ENCODE results near the gene PHKG2. TPM values are rescaled to one million over a fixed set of nuclear protein-coding genes. Genes with fewer than 3 reads are reported as not detected.

PHKG2 gene
- polyA plus RNA-seq, 10 donors = 8.3 to 15.3 (median 11.9) TPM

DNA sequence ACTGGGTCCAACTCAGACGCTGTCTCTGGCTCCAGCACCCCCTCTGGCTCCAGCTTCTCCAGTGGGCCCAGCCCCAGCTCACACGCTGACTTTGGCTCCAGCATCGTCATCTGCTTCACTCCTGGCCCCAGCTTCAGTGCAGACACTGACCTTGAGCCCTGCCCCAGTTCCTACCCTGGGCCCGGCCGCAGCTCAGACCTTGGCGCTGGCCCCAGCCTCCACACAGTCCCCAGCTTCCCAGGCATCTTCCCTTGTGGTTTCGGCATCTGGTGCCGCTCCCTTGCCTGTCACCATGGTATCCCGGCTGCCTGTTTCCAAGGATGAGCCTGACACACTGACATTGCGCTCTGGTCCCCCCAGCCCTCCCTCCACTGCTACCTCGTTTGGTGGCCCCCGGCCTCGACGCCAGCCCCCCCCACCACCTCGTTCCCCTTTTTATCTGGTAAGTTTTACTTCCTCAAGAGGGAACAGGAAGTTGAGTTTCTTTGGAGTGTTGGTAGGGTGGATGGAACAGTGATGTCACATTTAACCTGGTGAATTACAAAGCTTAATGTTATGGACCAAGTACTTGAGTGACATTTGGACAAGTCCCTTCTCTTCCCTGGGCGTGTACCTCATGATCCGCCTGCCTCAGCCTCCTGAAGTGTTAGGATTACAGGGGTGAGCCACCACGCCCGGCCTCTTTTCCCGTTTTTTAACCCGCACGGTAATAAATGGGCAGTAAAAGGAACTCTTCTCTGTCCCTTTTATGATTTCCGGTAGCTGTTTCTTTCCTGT lies 23.4 kb upstream of the PHKG2 start:
- DNase-seq = peak in 1 of 3 donors; percentile 38

DNA sequence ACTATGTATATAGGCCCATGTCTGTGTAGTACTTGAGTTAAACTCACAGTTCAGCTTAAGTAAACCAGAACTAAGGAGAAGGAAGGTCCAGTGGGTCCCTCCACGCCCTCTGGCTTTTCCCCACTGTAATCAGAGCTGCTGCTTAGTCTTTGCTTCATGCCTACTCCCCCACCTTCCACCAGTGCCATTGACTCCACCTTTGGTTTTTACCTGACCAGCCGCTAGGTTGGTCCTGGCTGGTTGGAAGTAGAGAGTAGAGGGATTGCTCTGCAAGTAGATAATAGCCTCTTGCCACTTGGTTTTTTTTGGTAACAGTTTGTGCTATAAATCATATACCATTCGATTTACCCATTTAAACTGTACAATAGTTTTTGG lies 22.8 kb upstream of the PHKG2 start:
- DNase-seq = no peak

DNA sequence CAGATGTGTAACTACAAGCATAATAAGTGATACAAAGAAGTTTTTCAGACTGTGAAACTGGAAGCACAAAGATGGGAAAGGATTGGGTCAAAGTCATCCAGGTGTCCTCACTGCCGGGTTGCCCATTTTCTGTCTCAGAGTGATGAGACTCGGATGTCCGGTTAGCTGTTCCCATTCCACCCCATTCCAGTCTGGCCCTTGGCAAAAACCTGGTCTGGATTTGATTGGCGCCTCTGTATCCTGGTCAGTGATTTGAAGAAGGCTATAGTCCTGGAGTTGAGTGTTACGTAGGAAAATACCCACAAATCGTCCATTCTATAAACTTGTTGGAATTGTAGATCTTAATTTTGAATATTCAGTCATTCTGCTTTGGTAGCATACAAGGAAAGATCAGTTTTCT lies 19.9 kb upstream of the PHKG2 start:
- no peak for DNase-seq

DNA sequence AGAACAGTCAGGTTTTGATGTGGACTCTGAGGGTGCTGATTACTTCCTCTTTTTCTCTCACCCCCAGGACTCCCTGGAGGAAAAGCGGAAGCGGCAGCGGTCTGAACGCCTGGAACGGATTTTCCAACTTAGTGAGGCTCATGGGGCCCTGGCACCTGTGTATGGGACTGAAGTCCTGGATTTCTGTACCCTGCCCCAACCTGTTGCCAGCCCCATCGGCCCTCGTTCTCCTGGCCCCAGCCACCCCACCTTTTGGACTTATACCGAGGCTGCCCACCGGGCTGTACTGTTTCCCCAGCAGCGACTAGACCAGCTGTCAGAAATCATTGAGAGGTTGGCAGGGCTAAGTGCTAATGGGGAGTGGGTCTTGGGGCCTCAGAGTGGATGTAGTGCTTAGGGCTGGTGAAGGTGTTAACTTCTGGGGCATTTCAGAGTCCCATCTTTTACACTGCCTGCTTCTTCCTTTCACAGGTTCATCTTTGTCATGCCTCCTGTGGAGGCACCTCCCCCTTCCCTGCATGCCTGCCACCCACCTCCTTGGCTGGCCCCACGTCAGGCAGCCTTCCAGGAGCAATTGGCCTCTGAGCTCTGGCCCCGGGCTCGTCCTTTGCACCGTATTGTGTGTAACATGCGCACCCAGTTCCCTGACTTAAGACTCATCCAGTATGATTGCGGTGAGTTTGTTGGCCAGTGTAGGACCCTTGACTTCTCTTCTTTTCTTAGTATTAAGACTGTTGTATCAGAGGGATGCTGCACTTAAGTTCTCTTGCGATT lies 19.1 kb upstream of the PHKG2 start:
- DNase-seq = no peak

DNA sequence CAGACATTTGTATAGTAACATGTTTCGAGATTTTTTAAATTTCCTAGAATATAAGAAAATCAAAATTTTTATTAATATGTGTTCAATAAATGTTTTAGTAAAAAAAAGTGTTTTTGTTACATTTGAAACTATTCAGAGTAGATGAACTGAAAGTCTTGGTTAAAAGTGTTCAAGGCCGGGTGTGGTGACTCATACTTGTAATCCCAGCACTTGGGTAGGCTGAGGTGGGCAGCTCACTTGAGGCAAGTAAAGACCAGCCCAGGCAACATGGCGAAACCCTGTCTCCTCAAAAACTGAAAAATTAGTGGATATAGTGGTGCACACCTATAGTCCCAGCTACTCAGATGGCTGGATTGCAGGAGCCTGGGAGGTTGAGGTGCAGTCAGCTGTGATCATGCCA lies 16.8 kb upstream of the PHKG2 start:
- DNase-seq = no peak

DNA sequence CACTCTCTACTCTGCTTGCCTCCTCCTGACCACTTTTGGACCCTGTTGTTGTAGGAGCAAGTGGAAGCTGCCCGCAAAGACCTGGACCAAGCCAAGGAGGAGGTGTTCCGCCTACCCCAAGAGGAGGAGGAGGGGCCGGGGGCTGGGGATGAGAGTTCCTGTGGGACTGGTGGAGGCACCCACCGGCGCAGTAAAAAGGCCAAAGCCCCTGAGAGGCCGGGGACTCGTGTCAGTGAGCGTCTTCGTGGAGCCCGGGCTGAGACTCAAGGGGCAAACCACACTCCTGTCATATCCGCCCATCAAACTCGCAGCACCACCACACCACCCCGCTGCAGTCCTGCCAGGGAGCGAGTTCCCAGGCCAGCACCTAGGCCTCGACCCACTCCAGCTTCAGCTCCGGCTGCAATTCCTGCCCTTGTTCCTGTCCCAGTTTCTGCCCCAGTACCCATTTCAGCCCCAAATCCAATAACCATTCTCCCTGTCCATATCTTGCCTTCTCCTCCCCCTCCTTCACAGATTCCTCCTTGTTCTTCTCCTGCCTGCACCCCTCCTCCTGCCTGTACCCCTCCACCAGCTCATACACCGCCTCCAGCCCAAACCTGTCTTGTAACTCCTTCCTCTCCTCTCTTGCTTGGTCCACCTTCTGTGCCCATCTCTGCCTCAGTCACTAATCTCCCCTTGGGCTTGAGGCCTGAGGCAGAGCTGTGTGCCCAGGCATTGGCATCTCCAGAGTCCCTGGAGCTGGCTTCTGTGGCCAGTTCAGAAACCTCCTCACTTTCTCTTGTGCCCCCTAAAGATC lies 11.0 kb upstream of the PHKG2 start:
- no peak for DNase-seq

DNA sequence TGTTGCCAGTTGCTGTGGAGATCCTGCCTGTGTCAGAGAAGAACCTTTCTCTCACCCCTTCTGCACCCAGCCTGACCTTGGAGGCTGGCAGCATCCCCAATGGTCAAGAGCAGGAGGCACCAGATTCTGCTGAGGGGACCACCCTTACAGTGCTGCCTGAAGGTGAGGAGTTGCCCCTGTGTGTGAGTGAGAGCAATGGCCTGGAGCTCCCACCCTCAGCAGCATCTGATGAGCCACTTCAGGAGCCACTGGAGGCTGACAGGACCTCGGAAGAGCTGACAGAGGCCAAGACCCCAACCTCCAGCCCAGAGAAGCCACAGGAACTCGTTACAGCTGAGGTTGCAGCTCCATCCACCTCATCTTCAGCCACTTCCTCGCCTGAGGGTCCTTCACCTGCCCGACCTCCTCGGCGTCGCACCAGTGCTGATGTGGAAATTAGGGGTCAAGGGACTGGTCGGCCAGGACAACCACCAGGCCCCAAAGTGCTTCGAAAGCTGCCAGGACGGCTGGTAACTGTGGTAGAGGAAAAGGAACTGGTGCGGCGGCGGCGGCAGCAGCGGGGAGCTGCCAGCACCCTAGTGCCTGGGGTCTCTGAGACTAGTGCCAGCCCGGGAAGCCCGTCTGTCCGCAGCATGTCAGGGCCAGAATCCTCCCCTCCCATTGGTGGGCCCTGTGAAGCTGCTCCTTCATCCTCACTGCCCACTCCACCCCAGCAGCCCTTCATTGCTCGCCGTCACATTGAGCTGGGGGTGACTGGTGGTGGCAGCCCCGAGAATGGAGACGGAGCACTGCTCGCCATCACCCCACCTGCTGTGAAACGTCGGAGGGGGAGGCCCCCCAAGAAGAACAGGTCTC lies 10.2 kb upstream of the PHKG2 start:
- no peak for DNase-seq

DNA sequence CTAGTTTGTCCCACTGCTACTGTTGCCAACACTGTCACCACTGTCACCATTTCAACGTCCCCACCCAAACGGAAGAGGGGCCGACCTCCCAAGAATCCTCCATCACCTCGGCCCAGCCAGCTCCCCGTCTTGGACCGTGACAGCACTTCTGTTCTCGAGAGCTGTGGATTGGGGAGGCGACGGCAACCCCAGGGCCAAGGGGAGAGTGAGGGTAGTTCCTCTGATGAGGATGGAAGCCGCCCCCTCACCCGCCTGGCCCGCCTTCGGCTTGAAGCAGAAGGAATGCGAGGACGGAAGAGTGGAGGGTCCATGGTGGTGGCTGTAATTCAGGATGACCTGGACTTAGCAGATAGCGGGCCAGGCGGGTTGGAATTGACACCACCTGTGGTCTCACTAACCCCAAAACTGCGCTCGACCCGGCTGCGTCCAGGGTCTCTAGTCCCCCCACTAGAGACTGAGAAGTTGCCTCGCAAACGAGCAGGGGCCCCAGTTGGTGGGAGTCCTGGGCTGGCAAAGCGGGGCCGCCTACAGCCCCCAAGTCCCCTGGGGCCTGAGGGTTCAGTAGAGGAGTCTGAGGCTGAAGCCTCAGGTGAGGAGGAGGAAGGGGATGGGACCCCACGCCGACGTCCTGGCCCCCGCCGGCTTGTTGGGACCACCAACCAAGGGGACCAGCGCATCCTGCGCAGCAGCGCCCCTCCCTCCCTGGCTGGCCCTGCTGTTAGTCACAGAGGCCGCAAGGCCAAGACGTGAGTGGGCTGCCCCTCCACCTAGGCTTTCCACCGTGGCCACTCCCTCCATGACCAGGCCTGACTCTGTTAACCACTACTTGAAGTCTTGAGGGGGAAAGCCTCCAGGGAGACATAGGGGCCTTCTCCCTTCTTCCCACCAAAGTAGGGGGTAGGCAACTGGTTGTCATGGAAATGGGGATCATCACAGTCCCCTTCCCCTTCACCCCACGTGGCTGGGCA lies 9.0 kb upstream of the PHKG2 start:
- DNase-seq = no peak

DNA sequence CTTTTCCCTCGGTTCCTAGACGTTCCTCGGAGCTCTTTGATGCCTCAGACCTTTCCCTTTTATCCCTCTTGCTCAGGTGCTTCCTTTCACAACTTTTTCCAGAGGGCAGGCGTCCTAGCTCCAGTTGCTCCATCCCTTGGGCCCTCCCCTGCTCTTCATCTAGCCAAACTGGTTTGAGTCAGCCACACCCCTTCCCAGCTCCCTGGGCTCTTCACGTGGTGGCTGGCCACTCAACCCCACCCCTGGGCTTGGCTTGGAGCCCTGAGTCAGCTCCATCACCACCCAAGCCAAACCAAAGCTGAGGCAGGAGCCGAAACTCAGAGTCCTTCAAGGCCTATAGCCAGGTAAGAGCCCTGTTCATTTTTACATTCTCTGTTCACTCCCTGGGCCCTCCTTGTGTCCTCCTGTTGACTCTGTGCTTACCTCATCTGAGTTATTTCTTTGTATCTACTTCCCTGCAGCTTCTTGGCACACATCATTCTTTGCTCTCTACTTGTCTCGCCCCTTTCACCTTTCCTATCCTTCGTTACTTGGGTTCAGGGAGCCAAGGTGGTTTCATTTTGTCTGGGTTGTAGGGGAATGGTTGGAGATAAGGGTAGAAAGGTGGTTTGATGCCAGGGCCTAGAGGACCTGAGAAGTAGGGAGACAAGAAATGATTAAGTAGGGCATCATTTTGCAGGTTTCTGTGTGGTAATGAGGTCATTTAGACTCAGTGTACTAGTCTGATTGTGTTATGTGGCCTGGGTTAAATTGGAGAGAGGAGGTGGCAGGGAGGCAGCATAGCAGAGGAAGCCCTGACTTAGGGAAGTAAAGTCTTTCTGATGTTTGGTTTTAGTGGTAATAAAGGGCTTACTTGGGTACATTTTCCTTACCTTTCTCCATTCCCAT lies 7.6 kb upstream of the PHKG2 start:
- peak in 1 of 3 donors; percentile 40 for DNase-seq

DNA sequence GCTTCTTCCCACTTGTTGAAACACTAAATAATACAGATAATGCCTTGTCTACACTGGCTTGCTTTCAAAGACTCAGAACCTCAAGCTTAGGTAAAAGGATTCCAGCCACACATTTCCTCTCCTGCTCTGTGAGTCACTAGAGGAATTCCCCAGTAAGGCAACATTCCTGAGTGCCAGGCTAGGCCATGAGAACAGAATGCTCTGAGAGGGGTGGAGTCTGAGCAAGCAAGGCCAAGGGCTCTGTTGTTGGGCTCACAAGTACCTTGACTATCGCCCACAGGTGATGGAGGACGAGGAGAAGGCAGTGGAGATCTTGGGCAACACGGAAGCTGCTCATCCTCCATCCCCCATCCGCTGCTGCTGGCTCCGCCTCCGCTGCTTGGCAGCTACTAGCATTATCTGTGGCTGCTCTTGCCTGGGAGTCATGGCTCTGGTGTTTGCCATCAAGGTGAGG lies 6.7 kb upstream of the PHKG2 start:
- peak in 1 of 3 donors; percentile 47 for DNase-seq

DNA sequence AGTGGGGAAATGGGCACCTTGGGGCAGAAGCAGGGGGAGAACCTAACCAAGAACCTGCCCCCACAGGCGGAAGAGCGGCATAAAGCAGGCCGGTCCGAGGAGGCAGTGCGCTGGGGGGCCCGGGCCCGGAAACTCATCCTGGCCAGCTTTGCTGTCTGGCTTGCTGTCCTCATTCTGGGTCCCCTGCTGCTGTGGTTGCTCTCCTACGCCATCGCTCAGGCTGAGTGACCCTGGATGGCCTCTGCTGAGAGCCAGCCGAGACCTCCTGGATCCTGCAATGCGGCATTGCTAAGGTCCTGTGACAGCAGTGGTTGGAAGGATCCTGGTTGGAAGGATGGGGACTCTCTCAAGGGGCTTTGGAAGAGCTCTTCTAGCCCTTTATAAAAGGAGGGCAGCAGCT lies 4.5 kb upstream of the PHKG2 start:
- DNase-seq = peak in 2 of 3 donors; percentile 60 to 80

DNA sequence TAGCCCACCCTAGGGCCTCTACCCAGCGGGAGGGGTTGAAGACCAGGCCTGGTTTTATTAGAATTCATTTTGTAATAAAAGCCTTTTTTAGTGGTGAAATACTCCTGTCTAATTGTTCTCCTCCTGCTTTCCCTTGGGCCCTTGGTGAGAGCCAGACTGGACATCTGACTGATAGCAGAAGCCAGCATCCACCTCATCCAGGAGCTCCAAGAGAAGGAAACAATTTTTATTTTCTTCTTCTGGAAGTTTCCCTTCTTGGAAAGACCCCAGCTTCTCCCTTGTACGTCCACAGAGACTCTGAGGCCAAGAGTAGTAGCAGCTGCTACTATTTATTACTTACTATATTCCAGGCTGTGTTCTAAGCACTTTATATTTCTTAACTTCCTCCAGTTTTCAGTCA lies 4.0 kb upstream of the PHKG2 start:
- peak; percentile 79 to 93 (median 81) for DNase-seq

DNA sequence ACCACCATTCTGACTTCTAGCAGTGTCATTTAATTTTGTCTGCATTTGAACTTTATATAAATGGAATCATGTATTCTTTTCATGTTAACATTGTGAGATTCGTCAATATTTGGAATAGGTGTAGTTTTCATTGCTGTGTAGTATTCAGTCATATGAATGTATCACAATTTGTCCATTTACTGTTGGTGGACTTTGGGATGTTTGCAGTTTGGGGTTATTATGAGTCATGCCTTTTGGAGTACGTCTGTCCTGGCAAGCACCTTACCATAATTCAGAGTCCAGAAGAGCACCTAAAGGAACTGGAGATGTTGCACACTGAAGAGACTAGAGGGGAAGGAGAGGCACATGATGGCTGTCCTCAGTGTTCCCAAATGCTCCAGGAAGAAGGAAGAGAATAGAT lies 3.1 kb upstream of the PHKG2 start:
- DNase-seq = no peak

DNA sequence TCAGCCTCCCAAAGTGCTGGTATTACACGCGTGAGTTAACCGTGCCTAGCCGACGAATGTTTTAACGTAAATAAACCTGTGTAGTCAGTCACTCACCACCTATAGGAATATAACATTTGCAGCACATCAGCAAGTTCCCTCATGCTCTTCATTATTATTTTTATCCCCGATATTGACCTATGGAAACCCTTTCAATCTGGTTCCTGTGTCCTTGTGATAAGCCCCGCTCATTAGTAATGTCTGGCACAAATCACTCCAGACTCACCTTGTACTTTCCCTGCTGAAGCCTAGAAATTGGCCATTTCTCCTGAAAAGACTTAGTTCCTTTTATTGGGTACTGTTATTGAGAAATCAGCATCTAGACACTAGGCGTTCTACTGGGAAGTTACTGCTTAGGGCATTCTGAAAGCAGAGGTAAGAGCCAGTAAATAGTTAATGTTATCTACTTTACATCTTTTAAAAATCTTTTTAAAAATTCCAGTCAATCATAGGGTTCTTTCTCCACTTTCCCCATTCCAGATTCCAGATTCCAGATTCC lies 1.5 kb upstream of the PHKG2 start:
- no peak for DNase-seq

DNA sequence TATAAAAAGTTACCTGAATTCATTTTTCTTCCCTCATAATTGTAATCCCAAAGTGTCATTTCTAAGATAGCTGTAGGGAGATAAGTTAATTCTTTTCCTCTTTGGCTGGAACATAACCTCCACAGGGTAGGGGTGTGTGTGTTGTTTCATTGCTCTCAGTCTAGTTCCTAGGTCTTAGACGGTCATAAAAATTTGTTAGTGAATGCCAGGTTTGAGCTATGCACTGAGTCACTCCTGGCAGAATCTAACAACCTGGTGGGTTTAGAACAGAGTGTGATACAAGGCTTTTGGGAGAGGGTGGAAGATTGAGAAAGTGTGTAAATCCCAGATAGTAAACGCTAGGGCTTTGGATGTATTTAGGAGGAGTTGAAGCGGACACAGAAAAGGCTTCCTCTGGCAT lies 894 bp upstream of the PHKG2 start:
- no peak for DNase-seq

DNA sequence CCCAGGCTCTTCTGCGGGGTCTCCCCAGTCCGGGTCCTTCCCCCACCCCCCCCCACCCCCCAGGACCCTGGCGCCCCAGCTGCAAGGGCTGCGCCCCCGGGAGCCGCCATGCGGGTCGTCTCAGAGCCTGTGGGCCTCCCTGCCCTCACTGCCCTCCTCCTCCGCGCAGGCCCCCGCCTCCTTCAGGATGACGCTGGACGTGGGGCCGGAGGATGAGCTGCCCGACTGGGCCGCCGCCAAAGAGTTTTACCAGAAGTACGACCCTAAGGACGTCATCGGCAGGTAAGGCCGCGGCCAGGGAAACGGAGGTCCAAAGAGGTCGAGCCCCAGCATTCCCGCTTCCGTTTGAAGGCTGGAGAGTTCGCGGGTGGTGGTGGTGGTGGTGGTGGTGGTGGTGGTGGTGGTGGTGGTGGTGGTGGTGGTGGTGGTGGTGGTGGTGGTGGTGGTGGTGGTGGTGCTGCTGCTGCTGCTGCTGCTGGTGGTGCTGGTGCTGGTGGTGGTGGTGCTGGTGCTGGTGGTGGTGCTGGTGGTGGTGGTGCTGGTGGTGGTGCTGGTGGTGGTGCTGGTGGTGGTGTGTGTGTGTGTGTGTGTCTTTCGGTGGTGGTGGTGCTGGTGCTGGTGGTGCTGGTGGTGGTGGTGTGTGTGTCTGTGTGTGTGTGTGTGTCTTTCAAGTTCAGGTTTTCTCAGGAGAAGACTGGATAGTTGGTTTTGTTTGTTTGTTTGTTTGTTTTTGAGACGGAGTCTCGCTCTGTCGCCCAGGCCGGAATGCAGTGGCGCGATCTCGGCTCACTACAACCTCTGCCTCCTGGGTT lies 615 bp downstream of the PHKG2 start:
- no peak for DNase-seq

DNA sequence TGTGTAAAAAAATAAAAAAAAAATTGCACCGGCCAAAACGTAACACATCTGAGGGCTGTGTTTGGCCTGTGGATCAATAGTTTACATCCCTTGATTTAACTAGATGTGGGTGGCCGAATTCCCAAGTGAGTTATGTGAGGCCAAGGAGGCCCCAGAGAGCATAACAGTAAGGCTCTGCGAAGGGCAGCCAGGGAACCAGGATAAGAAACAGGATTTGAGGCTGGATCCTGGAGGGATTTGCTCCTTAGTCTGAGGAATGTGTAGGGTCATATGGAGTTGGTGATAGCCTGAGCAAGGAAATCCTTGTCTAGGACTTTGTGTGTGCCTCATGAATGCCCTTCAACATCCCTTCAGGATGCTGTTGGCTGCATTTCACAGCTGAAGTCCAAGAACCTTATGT lies 2.0 kb downstream of the PHKG2 start:
- no peak for DNase-seq

DNA sequence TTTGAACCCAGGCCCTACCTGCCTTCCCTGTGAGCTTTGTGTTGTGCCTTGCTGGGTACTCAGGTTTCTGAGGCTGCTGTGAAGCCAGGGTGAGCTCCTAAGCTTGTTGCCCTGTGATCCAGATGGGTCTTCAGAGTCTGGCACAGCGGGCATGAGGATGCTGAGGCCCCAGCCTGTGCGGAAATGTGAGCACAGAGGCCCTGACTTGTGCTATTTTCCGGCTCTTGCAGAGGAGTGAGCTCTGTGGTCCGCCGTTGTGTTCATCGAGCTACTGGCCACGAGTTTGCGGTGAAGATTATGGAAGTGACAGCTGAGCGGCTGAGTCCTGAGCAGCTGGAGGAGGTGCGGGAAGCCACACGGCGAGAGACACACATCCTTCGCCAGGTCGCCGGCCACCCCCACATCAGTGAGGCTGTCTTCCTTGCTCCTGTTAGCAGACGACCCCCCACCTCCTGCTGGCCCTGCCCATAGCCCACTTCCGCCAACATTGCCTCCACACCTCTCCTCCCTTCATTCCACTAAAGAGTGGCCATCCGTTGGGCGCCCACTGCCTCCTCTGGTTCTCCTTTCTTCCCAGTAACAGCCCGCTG lies 2.7 kb downstream of the PHKG2 start:
- no peak for DNase-seq
